Ishikawa (cell line): ENCODE results near the gene DEAF1.

Experiments
- FOXM1 ChIP-seq: IDR thresholded peaks from 2 replicates; pipeline ENCODE4 v1.6.1; 2012; ENCODE audit warnings: low read depth, borderline replicate concordance
- NFIC ChIP-seq: IDR thresholded peaks from 2 replicates; pipeline ENCODE4 v1.6.1; 2012
- RAD21 ChIP-seq: IDR thresholded peaks from 2 replicates; pipeline ENCODE4 v1.6.1; 2012; ENCODE audit warnings: low read depth
- ZBTB7A ChIP-seq: IDR thresholded peaks from 2 replicates; pipeline ENCODE4 v1.6.1; 2012; ENCODE audit warnings: low read depth

DNA sequence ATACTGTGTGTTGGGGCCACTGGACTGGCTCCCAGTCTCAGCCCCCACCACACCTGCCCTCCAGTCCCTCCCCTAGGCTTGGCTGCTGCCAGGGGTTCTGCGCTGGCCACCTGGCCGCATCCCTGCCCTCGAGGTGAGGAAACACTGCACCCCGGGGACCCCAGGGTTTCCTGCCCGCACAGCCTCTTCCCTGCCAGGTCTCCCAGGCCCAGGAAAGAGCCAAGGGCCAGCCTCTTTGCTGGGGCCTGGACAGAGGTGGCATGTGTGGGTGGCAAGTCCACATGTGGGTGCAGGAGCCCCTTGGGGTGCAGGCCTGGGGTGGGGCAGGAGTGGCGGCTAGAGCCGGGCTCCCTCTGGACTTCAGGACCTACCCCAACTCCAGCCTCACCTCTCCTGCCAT lies 13.5 kb upstream of the DEAF1 start:
- TF ChIP-seq RAD21 (no peak), ZBTB7A (no peak), NFIC (no peak), FOXM1 (no peak)
